Anterior cingulate cortex (tissue), 58 donors: ENCODE results near the gene IL5RA.

ENCODE experiments used
- DNase-seq, 58 donors: peaks; one replicate each; lab custom pipeline; 2025; lab: John Stamatoyannopoulos, UW

The IL5RA gene

DNA sequence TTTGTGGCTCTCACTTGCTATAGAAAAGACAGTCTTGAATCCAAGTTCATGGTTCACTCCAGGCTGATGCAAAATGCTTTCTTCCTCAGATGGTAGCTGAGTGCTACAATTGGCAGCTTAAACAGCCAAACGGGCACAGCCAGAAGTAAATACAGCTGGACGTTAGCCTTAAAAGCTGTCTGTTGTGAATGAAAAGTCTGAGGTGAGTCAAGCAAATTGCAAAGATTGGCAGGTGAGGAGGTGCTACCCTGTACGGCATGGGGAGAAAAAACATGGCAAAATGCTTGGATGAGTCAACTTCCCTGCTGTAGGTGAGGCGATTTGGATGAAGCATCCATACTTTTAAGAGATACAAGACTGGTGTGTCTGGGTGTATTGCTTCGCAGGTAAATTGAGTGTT, 40.5 kb downstream of the IL5RA start:
- no peak for DNase-seq

DNA sequence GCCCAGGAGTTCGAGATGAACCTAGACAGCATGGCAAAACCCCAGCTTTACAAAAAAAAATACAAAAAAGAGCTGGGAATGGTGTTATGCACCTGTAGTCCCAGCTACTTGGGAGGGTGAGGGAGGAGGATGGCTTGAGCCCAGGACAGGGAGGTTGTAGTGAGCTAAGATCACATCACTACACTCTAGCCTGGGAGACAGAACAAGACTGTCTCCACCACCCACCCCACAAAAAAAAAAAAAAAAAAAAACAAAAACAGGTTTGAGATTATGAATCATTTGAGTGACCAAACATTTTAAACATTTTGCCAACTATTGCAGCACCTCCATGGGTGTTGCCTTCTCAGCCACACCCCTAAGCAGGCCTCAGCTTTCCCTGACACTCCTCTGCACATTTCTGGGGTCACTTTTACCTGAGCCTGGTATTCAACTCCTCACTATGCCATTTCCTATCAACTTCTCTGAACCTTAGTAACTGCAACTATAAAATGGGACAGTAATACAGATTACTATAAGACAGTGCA, 41.8 kb downstream of the IL5RA start:
- no peak for DNase-seq

DNA sequence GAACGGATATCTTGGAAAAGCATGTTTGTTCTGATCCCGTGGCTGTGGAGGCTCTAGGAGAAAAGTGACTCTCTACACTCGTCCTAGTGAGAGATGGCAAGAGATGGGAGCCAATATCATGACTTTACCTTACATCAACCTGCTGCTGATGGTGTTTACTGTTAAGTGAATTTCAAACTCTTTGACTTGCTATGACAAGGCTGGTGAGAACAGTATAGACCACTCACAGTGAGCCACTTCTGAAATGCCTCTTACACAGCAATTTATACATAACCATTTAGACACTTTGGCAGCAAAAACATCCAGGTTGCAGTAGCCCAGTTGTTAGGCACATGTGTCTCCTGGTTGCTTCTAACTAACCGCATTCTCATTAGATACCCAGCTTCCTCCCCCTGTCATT, 43.3 kb downstream of the IL5RA start:
- DNase-seq: no peak

GRCh38 chr3:3066378-3066777, 43.8 kb downstream of the IL5RA start:
- DNase-seq: no peak

- DNase-seq: peak in 1 of 58 donors; percentile 20
These were observed 44.3 kb downstream of the IL5RA start for GRCh38 chr3:3065876-3066275.

DNA sequence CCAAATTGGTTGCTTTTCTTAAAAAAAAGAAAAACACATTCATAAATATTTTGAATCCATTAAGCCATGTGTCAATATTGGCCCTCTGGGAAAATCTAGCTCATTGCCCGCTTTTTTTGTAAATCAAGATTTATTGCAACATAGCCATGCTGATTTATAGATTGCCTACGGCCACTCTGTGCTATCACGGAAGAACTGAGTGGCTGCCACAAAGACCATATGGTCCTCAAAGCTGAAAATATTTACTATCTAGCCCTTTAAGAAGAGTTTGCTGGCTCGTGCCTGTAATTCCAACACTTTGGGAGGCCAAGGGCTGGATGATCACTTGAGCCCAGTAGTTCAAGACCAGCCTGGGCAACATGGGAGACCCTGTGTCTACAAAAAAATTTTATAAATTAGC, 45.9 kb downstream of the IL5RA start:
- DNase-seq: no peak

DNA sequence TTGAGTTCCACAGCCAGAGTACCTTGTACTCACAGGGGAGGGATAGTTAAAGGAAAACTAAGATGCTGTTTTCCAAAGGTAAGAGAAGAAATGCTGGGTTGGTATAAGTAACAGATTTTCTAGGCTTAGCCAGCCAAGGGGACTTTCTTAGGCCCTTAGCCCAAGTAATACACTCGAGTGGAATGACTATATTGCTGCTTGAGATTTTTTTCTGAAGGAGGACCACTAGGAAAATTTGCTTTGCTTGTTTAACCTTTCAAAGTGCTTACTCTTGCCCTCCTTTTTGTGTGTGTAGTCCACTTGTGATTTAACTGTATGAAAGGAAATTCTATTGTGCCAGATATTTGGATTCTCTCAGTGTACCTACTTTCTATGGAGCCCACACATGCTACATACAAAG, 50.5 kb downstream of the IL5RA start:
- DNase-seq: no peak

GRCh38 chr3:3053974-3054373, 56.2 kb downstream of the IL5RA start:
- DNase-seq: peak in 1 of 58 donors; percentile 29

GRCh38 chr3:3038201-3038991, 71.8 kb downstream of the IL5RA start:
- DNase-seq: peak in 1 of 58 donors; percentile 1

- no peak for DNase-seq
These were observed 73.0 kb downstream of the IL5RA start for GRCh38 chr3:3037156-3037555.

DNA sequence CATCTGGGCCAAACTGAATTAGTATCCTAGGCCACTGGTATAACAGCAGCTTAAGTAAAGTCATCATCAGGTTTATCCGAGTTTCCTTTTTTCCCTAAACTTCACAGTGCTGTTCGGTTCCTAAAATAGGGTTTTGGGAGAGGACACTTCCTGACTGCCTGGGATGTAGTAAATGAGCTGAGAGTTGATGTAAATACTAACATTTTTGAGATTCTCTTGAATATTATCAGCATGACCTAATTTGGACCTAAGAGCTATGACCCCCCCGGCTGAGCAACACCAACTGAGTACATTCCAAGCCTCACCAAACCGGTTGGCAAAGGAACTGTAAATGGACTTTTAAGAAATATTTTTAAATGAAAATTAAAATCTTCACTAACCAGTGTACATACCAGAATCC, 78.8 kb downstream of the IL5RA start:
- no peak for DNase-seq

- no peak for DNase-seq
These were observed 82.1 kb downstream of the IL5RA start for GRCh38 chr3:3027976-3028567.

DNA sequence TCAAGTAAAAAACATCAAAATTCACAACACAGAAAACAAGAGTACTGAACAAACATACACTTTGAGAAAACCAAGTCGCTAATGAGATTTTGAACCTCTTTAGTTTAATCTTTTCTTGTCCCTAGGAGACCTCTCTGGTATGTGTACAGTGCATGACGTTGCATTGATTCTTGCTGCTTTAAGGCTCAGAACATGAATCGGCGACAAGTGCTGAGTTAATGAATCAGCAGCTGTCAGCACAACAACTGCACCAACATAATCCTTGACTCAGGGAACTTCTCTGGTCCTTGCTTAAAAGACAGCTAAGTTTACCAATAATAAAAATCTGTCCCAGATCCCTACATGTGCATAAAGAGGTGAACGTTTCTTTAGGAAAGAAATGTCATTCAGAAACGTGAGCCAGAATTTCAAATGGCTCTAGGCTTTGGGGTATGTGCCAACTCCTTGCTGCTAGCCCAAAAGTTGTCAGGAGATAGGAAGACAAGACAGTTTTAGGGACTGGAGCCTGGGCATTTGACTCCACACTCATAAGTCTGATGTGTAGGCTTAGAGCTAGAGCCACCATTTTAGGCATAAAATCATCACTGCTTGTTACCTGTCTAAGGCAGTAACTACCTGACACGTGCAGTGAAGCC, 86.9 kb downstream of the IL5RA start:
- no peak for DNase-seq

- DNase-seq: no peak
These were observed 90.0 kb downstream of the IL5RA start for GRCh38 chr3:3020209-3020608.
